IMR-90 (cell line): ENCODE data around the gene ATP5PD.

Experiments used
- BHLHE40 ChIP-seq: fragments of 150-350 bp; IDR thresholded peaks from 2 replicates; pipeline ENCODE4 v1.6.1; 2016; ENCODE audit warnings: mild to moderate bottlenecking, low read depth, low read length
- CEBPB ChIP-seq: IDR thresholded peaks from 2 replicates; pipeline ENCODE4 v1.6.1; 2012; ENCODE audit warnings: low read depth, low read length, improper control_type of control experiment
- CTCF ChIP-seq: conservative IDR thresholded peaks from 2 replicates; pipeline ENCODE4 v1.5.1; 2012; ENCODE audit warnings: mild to moderate bottlenecking, low read depth, low read length, improper control_type of control experiment
- ELK1 ChIP-seq: fragments of 150-350 bp; IDR thresholded peaks from 2 replicates; pipeline ENCODE4 v1.6.1; 2016; ENCODE audit warnings: low read depth, mild to moderate bottlenecking, low read length, moderate library complexity, borderline replicate concordance
- MAFK ChIP-seq: IDR thresholded peaks from 2 replicates; pipeline ENCODE4 v1.6.1; 2012; ENCODE audit warnings: low read depth, low read length, improper control_type of control experiment
- MAZ ChIP-seq: IDR thresholded peaks from 2 replicates; pipeline ENCODE4 v1.6.1; 2012; ENCODE audit warnings: low read depth, mild to moderate bottlenecking, low read length, improper control_type of control experiment, moderate library complexity, borderline replicate concordance
- MXI1 ChIP-seq: IDR thresholded peaks from 2 replicates; pipeline ENCODE4 v1.6.1; 2012; ENCODE audit warnings: low read depth, mild to moderate bottlenecking, low read length, moderate library complexity, borderline replicate concordance
- NFE2L2 ChIP-seq: fragments of 150-350 bp; IDR thresholded peaks from 2 replicates; pipeline ENCODE4 v1.6.1; 2016; ENCODE audit warnings: low read depth, mild to moderate bottlenecking, low read length
- POLR2A ChIP-seq: IDR thresholded peaks from 2 replicates; pipeline ENCODE4 v1.6.1; 2012; ENCODE audit warnings: mild to moderate bottlenecking, low read depth, low read length
- RAD21 ChIP-seq: IDR thresholded peaks from 2 replicates; pipeline ENCODE4 v1.6.1; 2012; ENCODE audit warnings: low read length, improper control_type of control experiment
- RCOR1 ChIP-seq: IDR thresholded peaks from 2 replicates; pipeline ENCODE4 v1.6.1; 2012; ENCODE audit warnings: mild to moderate bottlenecking, low read length, improper control_type of control experiment; ENCODE audit not compliant: insufficient replicate concordance
- RFX5 ChIP-seq: IDR thresholded peaks from 2 replicates; pipeline ENCODE4 v1.8.0; 2012; ENCODE audit warnings: low read depth, mild to moderate bottlenecking, low read length, moderate library complexity
- SMC3 ChIP-seq: fragments of 150-350 bp; IDR thresholded peaks from 2 replicates; pipeline ENCODE4 v1.6.1; 2016; ENCODE audit warnings: low read depth, mild to moderate bottlenecking, antibody characterized with exemption, low read length, moderate library complexity
- TF ChIP-seq, protein P1 (sequence below): fragments of 150-350 bp; IDR thresholded peaks from 2 replicates; pipeline ENCODE4 v1.6.1; 2017; ENCODE audit warnings: mild to moderate bottlenecking, antibody characterized with exemption, low read length, low read depth

DNA sequence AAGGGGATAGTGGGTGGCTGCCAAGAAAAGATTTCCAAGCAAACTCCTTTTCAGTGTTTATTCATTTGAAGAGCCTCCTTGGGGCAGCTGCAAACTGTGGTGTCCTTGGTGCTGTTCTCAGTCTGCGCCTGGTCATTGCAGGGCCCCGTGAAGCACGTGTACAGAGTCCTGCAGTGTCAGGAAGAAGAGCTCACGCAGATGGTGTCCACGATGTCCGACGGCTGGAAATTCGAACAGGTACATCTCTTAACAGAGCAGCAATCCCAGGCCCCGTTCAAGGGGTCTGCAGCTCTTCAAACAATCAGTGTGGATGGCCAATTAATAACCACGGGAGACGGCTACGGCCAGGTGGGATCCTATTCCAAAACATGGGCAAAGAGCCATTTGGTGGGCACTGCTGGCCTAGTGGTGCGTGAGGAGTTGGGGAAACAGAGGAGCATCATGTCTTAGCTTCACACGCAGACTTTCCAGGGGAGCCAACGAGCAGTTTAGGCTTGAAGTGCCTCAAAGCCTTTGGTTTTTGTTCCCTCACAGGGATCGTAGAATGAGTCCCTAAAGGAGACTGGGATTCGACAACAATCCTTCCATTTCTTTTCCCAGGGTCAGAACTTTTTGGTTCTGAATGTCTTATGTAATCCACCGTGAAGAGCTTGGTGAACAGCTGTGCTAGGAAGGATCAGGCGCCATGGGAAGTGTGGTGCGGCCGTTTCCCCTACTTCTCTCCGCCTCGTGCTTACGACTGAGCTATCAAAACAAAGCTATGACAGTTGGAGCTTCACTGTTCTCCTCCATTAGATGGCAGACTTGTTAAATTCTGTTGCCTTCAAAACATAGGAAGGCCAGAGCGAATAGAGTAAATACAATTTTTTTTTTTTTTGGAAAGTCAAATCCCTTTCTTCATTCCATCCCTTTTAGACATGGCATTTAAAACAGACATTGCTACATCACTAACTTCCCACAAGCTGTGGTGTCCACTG is 12.9 kb upstream of the ATP5PD start:
- no peak for TF ChIP-seq POLR2A
- TF ChIP-seq CTCF: peak; percentile 77
- no peak for TF ChIP-seq RCOR1
- TF ChIP-seq RAD21: peak; percentile 69
- peak; percentile 73 for TF ChIP-seq CEBPB
- TF ChIP-seq NFE2L2: no peak
- TF ChIP-seq MAFK: no peak
- TF ChIP-seq, protein P1, sequence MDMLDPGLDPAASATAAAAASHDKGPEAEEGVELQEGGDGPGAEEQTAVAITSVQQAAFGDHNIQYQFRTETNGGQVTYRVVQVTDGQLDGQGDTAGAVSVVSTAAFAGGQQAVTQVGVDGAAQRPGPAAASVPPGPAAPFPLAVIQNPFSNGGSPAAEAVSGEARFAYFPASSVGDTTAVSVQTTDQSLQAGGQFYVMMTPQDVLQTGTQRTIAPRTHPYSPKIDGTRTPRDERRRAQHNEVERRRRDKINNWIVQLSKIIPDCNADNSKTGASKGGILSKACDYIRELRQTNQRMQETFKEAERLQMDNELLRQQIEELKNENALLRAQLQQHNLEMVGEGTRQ: no peak
- TF ChIP-seq MXI1: peak; percentile 88; the same call in 1 of the 2 replicates
- TF ChIP-seq RFX5: no peak
- no peak for TF ChIP-seq BHLHE40
- no peak for TF ChIP-seq MAZ
- peak; percentile 71 for TF ChIP-seq SMC3
- TF ChIP-seq ELK1: no peak
